ENCODE results near the gene DPP3.
"Not testable (repeated sequence)": the region's sequence is repeated elsewhere in the genome, so short reads cannot be mapped to it uniquely, and the experiment has no call there.

Gene DPP3

GRCh38 chr11:66457826-66458225, 22.4 kb upstream of the DPP3 start:
- TF ChIP-seq CTCF (IDR thresholded peaks at IDR 0.05; ENCODE audit: low read depth, low read length, missing control alignments): no peak
- no peak overlapping the region for H3K4me3 ChIP-seq (ENCODE audit: low read depth, low read length)
- no peak for DNase-seq (ENCODE audit: low read depth)

GRCh38 chr11:66459138-66459778, 21.0 kb upstream of the DPP3 start:
- no peak overlapping the region for H3K4me3 ChIP-seq (ENCODE audit: low read depth, low read length)

GRCh38 chr11:66462010-66462409, 18.2 kb upstream of the DPP3 start:
- DNase-seq (ENCODE audit: low read depth): no peak
- H3K4me3 ChIP-seq (ENCODE audit: low read depth, low read length): no peak overlapping the region
- no peak for TF ChIP-seq CTCF (IDR thresholded peaks at IDR 0.05; ENCODE audit: low read depth, low read length, missing control alignments)

More at GRCh38 chr11:66459138-66459778, 21.0 kb upstream of the DPP3 start:
- DNase-seq (ENCODE audit: low read depth): no peak
- no peak for TF ChIP-seq CTCF (IDR thresholded peaks at IDR 0.05; ENCODE audit: low read depth, low read length, missing control alignments)

GRCh38 chr11:66462911-66463310, 17.3 kb upstream of the DPP3 start:
- no peak for DNase-seq (ENCODE audit: low read depth)
- TF ChIP-seq CTCF (IDR thresholded peaks at IDR 0.05; ENCODE audit: low read depth, low read length, missing control alignments): no peak
- H3K4me3 ChIP-seq (ENCODE audit: low read depth, low read length): no peak overlapping the region

- not testable (repeated sequence) for DNase-seq (ENCODE audit: low read depth); H3K4me3 ChIP-seq (ENCODE audit: low read depth, low read length)
These were observed 16.1 kb upstream of the DPP3 start for GRCh38 chr11:66464116-66464515.

- no peak for TF ChIP-seq CTCF (IDR thresholded peaks at IDR 0.05; ENCODE audit: low read depth, low read length, missing control alignments)
- no peak for DNase-seq (ENCODE audit: low read depth)
- no peak overlapping the region for H3K4me3 ChIP-seq (ENCODE audit: low read depth, low read length)
These were observed 15.3 kb upstream of the DPP3 start for GRCh38 chr11:66464916-66465315.

GRCh38 chr11:66465373-66466224, 14.6 kb upstream of the DPP3 start:
- DNase-seq (ENCODE audit: low read depth): no peak
- no peak overlapping the region; the same call in 1 of the 2 replicates for H3K4me3 ChIP-seq (ENCODE audit: low read depth, low read length)
- TF ChIP-seq CTCF (IDR thresholded peaks at IDR 0.05; ENCODE audit: low read depth, low read length, missing control alignments): no peak
